Measurements from ENCODE around the gene SNX20. TPM values are rescaled to one million over a fixed set of nuclear protein-coding genes. Genes with fewer than 3 reads are reported as not detected.

The SNX20 gene
- total and polyA plus RNA-seq, 2 of the 4 experiments (the other 2 are of a cell fraction) = not detected

GRCh38 chr16:50718761-50719400 lies 37.8 kb upstream of the SNX20 start:
- H3K4ac ChIP-seq (ENCODE audit: low read depth, low read length) = no peak overlapping the region
- no peak overlapping the region for H2BK20ac ChIP-seq (ENCODE audit: low read depth, low read length)
- no peaks in the 10 kb centered on the region for H3K9me1 ChIP-seq (ENCODE audit: insufficient read depth, low read length)
- no peak for TF ChIP-seq FOS (IDR thresholded peaks at IDR 0.05; ENCODE audit: low read depth, low read length)
- TF ChIP-seq ELK1 (IDR thresholded peaks at IDR 0.05; ENCODE audit: borderline replicate concordance, low read depth, low read length) = no peak
- TF ChIP-seq MAZ (IDR thresholded peaks at IDR 0.05; ENCODE audit: borderline replicate concordance, low read depth, low read length) = no peak
- TF ChIP-seq POLR2A (IDR thresholded peaks at IDR 0.05; ENCODE audit: low read depth, low read length) = no peak
- no peak for TF ChIP-seq SMC3 (IDR thresholded peaks at IDR 0.05; ENCODE audit: low read depth, low read length)
- TF ChIP-seq MAFK (IDR thresholded peaks at IDR 0.05; ENCODE audit: low read depth, low read length) = no peak
- no peak for TF ChIP-seq RCOR1 (IDR thresholded peaks at IDR 0.05; ENCODE audit: insufficient replicate concordance, low read length)
- TF ChIP-seq USF2 (IDR thresholded peaks at IDR 0.05; ENCODE audit: low read depth, low read length) = no peak
- TF ChIP-seq CHD1 (IDR thresholded peaks at IDR 0.05; ENCODE audit: low read depth, low read length) = no peak
- TF ChIP-seq CTCF (conservative IDR thresholded peaks at IDR 0.05; ENCODE audit: low read depth, low read length) = no peak
- no peak for TF ChIP-seq CEBPB (IDR thresholded peaks at IDR 0.05; ENCODE audit: low read depth, low read length)
- no peak for TF ChIP-seq BHLHE40 (IDR thresholded peaks at IDR 0.05; ENCODE audit: low read depth, low read length)
- TF ChIP-seq NFE2L2 (IDR thresholded peaks at IDR 0.05; ENCODE audit: low read depth, low read length) = no peak
- TF ChIP-seq RAD21 (IDR thresholded peaks at IDR 0.05; ENCODE audit: low read length) = no peak
- no peak for TF ChIP-seq RFX5 (IDR thresholded peaks at IDR 0.05; ENCODE audit: low read depth, low read length)
- TF ChIP-seq MXI1 (IDR thresholded peaks at IDR 0.05; ENCODE audit: borderline replicate concordance, low read depth, low read length) = no peak
- no peak overlapping the region for H4K5ac ChIP-seq (ENCODE audit: low read depth, low read length)
- H3K79me1 ChIP-seq (ENCODE audit: low read depth in 1 of 2, low read length in 2 of 2) = no peaks in the 10 kb centered on the region
- H4K8ac ChIP-seq (ENCODE audit: low read depth in 2 of 2, low read length in 2 of 2) = no peak overlapping the region
- DNase-seq (no peak), ATAC-seq (ENCODE audit: low read depth) (no peak)
- no peak overlapping the region for H3K27ac ChIP-seq (ENCODE audit: insufficient read depth, low read length)
- dilution Hi-C loops (cut with HindIII; ENCODE audit: low sequenced_read_pairs, unreplicated experiment) (no loop called here), intact Hi-C loops (cut with micrococcal nuclease) (no loop called here), in situ Hi-C loops (cut with MboI; ENCODE audit: low sequenced_read_pairs) (no loop called here)
- H3K4me1 ChIP-seq (ENCODE audit: control insufficient read depth, insufficient read depth, low read length) = no peaks in the 10 kb centered on the region
- no peak overlapping the region for H2AFZ ChIP-seq (replicated peaks; ENCODE audit: low read length, poor library complexity)
- no peak overlapping the region for H2AK9ac ChIP-seq (replicated peaks; ENCODE audit: low read depth, low read length, poor library complexity)
- no peak overlapping the region for H2BK5ac ChIP-seq (ENCODE audit: low read depth, low read length, poor library complexity, severe bottlenecking)
- no peak overlapping the region for H4K91ac ChIP-seq (ENCODE audit: insufficient read depth, low read depth, low read length)
- H2AK5ac ChIP-seq (ENCODE audit: low read depth, low read length) = no peak overlapping the region
- H3K36me3 ChIP-seq (ENCODE audit: control insufficient read depth, insufficient read depth, low read length) = no peaks in the 10 kb centered on the region
- H3K18ac ChIP-seq (ENCODE audit: low read depth, low read length) = no peak overlapping the region
- POLR2A ChIA-PET (ENCODE audit: unreplicated experiment) = no interaction called here
- no peak overlapping the region for H3K23ac ChIP-seq (ENCODE audit: low read depth, low read length)
- no peaks in the 10 kb centered on the region for H4K20me1 ChIP-seq (ENCODE audit: insufficient read depth, low read length)
- no peak overlapping the region for H2BK120ac ChIP-seq (ENCODE audit: low read depth, low read length)
- H3K9ac ChIP-seq (ENCODE audit: low read depth, low read length) = no peak overlapping the region
- CTCF ChIA-PET = no interaction called here
- H3K56ac ChIP-seq (ENCODE audit: extremely low read depth, insufficient read depth, low read length) = no peak overlapping the region
- H3K4me3 ChIP-seq (ENCODE audit: insufficient read depth, low read depth, low read length) = no peak overlapping the region
- no TSS peak for BruUV-seq (replicated peaks)
- H3K9me3 ChIP-seq (ENCODE audit: control insufficient read depth, insufficient read depth, low read length) = no peaks in the 10 kb centered on the region
- no peak overlapping the region for H2BK15ac ChIP-seq (ENCODE audit: low read depth, low read length)
- no peak overlapping the region for H3K4me2 ChIP-seq (ENCODE audit: low read depth, low read length)
- WGBS, 2 experiments (ENCODE audit: extremely low coverage in 2 of 2, insufficient read length in 1 of 2) = 79% methylated on average over 5 of the region's 9 CpGs; no CpG with 5 or more reads in 1 of the 2 experiments
- no peak overlapping the region for H3K14ac ChIP-seq (replicated peaks; ENCODE audit: low read depth, low read length)
- no peaks in the 10 kb centered on the region; the same call in 1 of the 2 replicates for H3K27me3 ChIP-seq (ENCODE audit: control insufficient read depth, insufficient read depth, low read length)

All from IMR-90 (cell line).